Measurements from ENCODE around the gene NPB.

DNA sequence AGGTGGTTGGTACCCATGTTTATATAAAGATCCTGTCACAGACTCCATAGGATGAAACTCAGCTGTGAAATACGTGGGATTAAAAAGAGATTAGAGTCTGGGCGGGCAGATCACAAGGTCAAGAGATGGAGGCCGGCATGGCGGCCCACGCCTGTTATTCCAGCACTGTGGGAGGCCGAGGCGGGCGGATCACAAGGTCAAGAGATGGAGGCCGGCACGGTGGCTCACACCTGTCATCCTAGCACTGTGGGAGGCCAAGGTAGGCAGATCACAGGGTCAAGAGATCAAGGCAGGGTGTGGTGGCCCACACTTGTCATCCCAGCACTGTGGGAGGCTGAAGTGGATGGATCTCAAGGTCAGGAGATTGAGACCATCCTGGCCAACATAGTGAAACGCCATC is 6.6 kb upstream of the NPB start:
- TF ChIP-seq, protein P1, sequence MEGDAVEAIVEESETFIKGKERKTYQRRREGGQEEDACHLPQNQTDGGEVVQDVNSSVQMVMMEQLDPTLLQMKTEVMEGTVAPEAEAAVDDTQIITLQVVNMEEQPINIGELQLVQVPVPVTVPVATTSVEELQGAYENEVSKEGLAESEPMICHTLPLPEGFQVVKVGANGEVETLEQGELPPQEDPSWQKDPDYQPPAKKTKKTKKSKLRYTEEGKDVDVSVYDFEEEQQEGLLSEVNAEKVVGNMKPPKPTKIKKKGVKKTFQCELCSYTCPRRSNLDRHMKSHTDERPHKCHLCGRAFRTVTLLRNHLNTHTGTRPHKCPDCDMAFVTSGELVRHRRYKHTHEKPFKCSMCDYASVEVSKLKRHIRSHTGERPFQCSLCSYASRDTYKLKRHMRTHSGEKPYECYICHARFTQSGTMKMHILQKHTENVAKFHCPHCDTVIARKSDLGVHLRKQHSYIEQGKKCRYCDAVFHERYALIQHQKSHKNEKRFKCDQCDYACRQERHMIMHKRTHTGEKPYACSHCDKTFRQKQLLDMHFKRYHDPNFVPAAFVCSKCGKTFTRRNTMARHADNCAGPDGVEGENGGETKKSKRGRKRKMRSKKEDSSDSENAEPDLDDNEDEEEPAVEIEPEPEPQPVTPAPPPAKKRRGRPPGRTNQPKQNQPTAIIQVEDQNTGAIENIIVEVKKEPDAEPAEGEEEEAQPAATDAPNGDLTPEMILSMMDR (IDR thresholded peaks at IDR 0.05; ENCODE audit: low read depth, low read length, missing input control), result no peak
- TF ChIP-seq HNF4A (conservative IDR thresholded peaks at IDR 0.05), result no peak
- TF ChIP-seq, protein P2, sequence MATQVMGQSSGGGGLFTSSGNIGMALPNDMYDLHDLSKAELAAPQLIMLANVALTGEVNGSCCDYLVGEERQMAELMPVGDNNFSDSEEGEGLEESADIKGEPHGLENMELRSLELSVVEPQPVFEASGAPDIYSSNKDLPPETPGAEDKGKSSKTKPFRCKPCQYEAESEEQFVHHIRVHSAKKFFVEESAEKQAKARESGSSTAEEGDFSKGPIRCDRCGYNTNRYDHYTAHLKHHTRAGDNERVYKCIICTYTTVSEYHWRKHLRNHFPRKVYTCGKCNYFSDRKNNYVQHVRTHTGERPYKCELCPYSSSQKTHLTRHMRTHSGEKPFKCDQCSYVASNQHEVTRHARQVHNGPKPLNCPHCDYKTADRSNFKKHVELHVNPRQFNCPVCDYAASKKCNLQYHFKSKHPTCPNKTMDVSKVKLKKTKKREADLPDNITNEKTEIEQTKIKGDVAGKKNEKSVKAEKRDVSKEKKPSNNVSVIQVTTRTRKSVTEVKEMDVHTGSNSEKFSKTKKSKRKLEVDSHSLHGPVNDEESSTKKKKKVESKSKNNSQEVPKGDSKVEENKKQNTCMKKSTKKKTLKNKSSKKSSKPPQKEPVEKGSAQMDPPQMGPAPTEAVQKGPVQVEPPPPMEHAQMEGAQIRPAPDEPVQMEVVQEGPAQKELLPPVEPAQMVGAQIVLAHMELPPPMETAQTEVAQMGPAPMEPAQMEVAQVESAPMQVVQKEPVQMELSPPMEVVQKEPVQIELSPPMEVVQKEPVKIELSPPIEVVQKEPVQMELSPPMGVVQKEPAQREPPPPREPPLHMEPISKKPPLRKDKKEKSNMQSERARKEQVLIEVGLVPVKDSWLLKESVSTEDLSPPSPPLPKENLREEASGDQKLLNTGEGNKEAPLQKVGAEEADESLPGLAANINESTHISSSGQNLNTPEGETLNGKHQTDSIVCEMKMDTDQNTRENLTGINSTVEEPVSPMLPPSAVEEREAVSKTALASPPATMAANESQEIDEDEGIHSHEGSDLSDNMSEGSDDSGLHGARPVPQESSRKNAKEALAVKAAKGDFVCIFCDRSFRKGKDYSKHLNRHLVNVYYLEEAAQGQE (IDR thresholded peaks at IDR 0.05), result no peak
- TF ChIP-seq YY1 (IDR thresholded peaks at IDR 0.05), result no peak
- no peak for TF ChIP-seq SP1 (IDR thresholded peaks at IDR 0.05)
- no peak for TF ChIP-seq TAF1 (conservative IDR thresholded peaks at IDR 0.05)
- TF ChIP-seq ZBTB33 (IDR thresholded peaks at IDR 0.05), result no peak
- no peak for TF ChIP-seq GABPA (IDR thresholded peaks at IDR 0.05 in 1 of 2, conservative IDR thresholded peaks at IDR 0.05 in 1 of 2)

Data from liver (tissue), 3 donors.